ENCODE results near the gene INTS13.
"Not testable (repeated sequence)": the region's sequence is repeated elsewhere in the genome, so short reads cannot be mapped to it uniquely, and the experiment has no call there.

The INTS13 gene

GRCh38 chr12:26863515-26863914, 74.3 kb downstream of the INTS13 start:
- peak; percentile 53 for DNase-seq (ENCODE audit: low read depth)
- peak; percentile 69 for TF ChIP-seq CTCF (conservative IDR thresholded peaks at IDR 0.05; ENCODE audit: low read depth, low read length)
- no peak overlapping the region for H3K4me3 ChIP-seq (ENCODE audit: low read depth, low read length)

GRCh38 chr12:26862787-26863186, 75.0 kb downstream of the INTS13 start:
- H3K4me3 ChIP-seq (ENCODE audit: low read depth, low read length); DNase-seq (ENCODE audit: low read depth): not testable (repeated sequence)

GRCh38 chr12:26861690-26862089, 76.1 kb downstream of the INTS13 start:
- H3K4me3 ChIP-seq (ENCODE audit: low read depth, low read length): no peak overlapping the region
- no peak for DNase-seq (ENCODE audit: low read depth)
- TF ChIP-seq CTCF (conservative IDR thresholded peaks at IDR 0.05; ENCODE audit: low read depth, low read length): no peak

GRCh38 chr12:26857465-26858176, 80.2 kb downstream of the INTS13 start:
- TF ChIP-seq CTCF (conservative IDR thresholded peaks at IDR 0.05; ENCODE audit: low read depth, low read length): no peak
- H3K4me3 ChIP-seq (ENCODE audit: low read depth, low read length): no peak overlapping the region
- DNase-seq (ENCODE audit: low read depth): no peak

DNA sequence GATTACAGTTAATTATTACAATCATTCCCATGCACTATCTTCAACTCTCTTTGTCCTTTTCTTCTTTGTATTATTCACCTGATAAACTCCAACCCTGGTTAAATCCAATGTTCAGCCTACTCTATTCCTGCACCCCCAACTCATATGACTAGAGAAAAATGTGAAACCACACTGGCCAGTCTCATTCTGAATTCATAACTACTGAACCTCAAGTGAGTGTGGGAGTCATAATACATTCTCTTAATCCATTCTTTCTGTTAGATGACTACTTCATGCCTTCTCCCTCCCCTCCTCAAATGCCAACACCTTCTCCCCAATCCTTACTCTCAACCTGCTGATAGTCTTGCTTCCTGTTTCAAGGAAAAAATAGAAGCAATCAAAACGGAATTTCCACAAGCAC, 82.4 kb downstream of the INTS13 start:
- H3K4me3 ChIP-seq (ENCODE audit: low read depth, low read length): no peak overlapping the region
- no peak for TF ChIP-seq CTCF (conservative IDR thresholded peaks at IDR 0.05; ENCODE audit: low read depth, low read length)
- DNase-seq (ENCODE audit: low read depth): no peak

Measured in choroid plexus epithelial cell (primary cell).